OCI-LY7 (cell line): ENCODE results near the gene CAMK2N1.

Source experiments
- EZH2phosphoT487 ChIP-seq: fragments of 200-600 bp; sonication (generic); IDR thresholded peaks from 2 replicates; pipeline ENCODE4 v1.6.1; 2018; ENCODE audit warnings: low read depth, borderline replicate concordance, mild to moderate bottlenecking, mixed run types, antibody characterized with exemption, low read length, moderate library complexity, mixed read lengths
- TF ChIP-seq, protein P1 (sequence below): fragments of 200-600 bp; sonication (generic); conservative IDR thresholded peaks from 2 replicates; pipeline ENCODE4 v1.5.1; 2014; ENCODE audit warnings: mild to moderate bottlenecking, antibody characterized with exemption, low read length, moderate library complexity, mixed read lengths

GRCh38 chr1:20466273-20466672 is 19.7 kb downstream of the CAMK2N1 start:
- TF ChIP-seq, protein P1, sequence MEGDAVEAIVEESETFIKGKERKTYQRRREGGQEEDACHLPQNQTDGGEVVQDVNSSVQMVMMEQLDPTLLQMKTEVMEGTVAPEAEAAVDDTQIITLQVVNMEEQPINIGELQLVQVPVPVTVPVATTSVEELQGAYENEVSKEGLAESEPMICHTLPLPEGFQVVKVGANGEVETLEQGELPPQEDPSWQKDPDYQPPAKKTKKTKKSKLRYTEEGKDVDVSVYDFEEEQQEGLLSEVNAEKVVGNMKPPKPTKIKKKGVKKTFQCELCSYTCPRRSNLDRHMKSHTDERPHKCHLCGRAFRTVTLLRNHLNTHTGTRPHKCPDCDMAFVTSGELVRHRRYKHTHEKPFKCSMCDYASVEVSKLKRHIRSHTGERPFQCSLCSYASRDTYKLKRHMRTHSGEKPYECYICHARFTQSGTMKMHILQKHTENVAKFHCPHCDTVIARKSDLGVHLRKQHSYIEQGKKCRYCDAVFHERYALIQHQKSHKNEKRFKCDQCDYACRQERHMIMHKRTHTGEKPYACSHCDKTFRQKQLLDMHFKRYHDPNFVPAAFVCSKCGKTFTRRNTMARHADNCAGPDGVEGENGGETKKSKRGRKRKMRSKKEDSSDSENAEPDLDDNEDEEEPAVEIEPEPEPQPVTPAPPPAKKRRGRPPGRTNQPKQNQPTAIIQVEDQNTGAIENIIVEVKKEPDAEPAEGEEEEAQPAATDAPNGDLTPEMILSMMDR = no peak
- no peak for TF ChIP-seq EZH2phosphoT487
